ENCODE results near the gene ST7.

The ST7 gene

DNA sequence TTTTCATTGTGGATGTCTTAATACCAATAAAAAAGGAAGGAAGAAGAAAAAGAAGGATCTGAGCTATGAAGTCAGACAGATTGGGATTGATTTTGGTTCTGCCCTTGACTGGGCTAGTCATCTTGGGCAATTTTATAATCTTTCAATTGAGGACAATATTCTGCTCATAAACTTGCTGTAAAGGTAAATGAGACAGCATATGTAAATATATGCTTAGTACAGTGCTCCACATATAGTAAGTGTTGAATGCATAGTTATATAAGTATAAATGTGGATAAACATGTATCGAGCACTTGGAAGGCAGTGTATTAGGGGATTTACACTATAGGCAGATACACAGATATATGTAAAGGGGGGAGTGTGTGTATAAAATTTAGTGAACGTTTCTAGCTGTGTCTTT lies 85.1 kb downstream of the ST7 start:
- no peaks in the 10 kb centered on the region for H3K27me3 ChIP-seq (ENCODE audit: low read depth, low read length)
- no peaks in the 10 kb centered on the region for H3K9me3 ChIP-seq (ENCODE audit: control insufficient read depth in 1 of 2, low read length in 2 of 2)
- no peaks in the 10 kb centered on the region for H3K36me3 ChIP-seq (ENCODE audit: control insufficient read depth in 1 of 2, insufficient read depth in 2 of 2, low read length in 2 of 2)
- no peak overlapping the region for H3K4me3 ChIP-seq (ENCODE audit: low read depth in 1 of 2, low read length in 2 of 2)
- no peak overlapping the region for H3K27ac ChIP-seq (ENCODE audit: low read length)
- H3K4me1 ChIP-seq (ENCODE audit: control insufficient read depth in 1 of 2, insufficient read depth in 2 of 2, low read length in 2 of 2), result peaks cover 3 to 21% of the 10 kb centered on the region in 2 donors

DNA sequence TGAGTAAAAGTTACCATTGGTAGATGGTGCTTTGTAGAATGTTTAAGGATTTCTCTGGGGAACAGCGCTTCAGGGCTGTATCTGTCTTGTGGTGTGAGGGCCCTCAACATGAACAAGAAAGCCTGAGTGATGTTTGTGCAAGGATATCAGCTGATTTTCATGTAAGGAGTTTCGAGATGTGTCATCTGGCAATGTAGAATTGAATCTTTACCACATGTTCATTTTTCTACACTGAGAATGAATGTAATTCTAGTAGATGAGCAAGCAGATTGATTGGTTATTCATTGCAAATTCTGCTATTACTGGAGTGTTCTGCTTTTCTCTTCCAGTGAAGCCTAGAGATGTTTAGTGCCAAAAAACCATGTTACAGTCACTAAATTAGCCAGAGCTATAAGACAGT lies 87.7 kb downstream of the ST7 start:
- Histone ChIP-seq H3K27me3 (ENCODE audit: low read depth, low read length) (no peaks in the 10 kb centered on the region), H3K4me1 (ENCODE audit: control insufficient read depth in 1 of 2, insufficient read depth in 2 of 2, low read length in 2 of 2) (peaks cover 4 to 5% of the 10 kb centered on the region in 2 donors), H3K36me3 (ENCODE audit: control insufficient read depth in 1 of 2, insufficient read depth in 2 of 2, low read length in 2 of 2) (no peaks in the 10 kb centered on the region), H3K27ac (ENCODE audit: low read length) (no peak overlapping the region), H3K9me3 (ENCODE audit: control insufficient read depth in 1 of 2, low read length in 2 of 2) (no peaks in the 10 kb centered on the region), H3K4me3 (ENCODE audit: low read depth in 1 of 2, low read length in 2 of 2) (no peak overlapping the region)

DNA sequence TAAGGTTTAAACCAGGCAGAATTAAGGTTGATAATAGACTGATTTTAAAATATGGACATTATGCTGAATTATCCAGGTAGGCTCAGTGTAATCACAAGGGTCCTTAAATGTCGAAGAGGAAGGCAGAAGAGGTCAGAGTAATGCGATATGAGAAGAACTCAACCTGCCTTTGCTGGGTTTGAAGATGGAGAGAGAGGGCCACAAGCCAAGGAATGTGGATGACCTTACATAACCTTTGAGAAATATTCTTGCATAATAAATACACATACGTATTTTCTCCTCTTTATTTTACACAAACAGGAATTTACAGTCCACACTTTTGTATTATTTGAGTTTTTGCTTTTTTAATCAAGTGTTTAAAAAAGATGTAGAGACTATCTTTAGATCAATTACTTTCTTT lies 88.5 kb downstream of the ST7 start:
- H3K4me3 ChIP-seq (ENCODE audit: low read depth in 1 of 2, low read length in 2 of 2), result no peak overlapping the region
- H3K36me3 ChIP-seq (ENCODE audit: control insufficient read depth in 1 of 2, insufficient read depth in 2 of 2, low read length in 2 of 2), result no peaks in the 10 kb centered on the region
- no peak overlapping the region for H3K27ac ChIP-seq (ENCODE audit: low read length)
- H3K4me1 ChIP-seq (ENCODE audit: control insufficient read depth in 1 of 2, insufficient read depth in 2 of 2, low read length in 2 of 2), result peaks cover 4% of the 10 kb centered on the region in 2 donors
- H3K27me3 ChIP-seq (ENCODE audit: low read depth, low read length), result no peaks in the 10 kb centered on the region
- no peaks in the 10 kb centered on the region for H3K9me3 ChIP-seq (ENCODE audit: control insufficient read depth in 1 of 2, low read length in 2 of 2)

DNA sequence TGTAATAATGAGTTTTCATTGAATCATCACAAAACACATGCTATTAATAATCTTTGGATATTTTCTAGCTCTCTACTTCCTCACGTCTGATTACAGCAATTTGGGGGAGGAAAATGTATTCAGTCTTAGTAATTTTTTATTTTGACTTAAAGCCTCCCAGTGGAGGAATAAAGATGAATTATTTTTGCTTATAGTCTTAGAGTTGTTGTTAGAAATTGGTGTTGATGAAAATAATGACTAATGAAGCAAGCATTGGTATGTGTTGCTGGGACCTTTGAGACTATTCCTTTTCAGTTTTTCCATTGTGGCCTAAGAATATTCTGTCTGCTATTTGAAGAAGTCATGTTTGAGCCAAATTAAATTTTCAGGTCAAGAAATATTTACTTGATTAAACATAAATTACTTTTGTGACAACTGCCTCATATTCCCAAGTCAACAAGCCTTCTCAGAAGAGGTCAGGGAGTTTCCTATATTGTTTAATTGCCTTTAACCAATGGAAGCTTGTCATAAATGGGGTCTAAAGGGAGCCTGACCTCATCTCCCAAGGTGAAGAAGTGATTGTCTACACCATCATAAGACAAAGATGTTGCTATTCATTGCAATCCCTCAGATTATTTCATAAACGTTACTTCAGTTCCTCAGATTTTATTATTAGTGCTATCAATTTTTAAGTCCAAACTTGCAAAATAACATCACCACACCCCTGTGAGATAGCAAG lies 90.0 kb downstream of the ST7 start:
- H3K4me1 ChIP-seq (ENCODE audit: control insufficient read depth in 1 of 2, insufficient read depth in 2 of 2, low read length in 2 of 2), result peaks cover 4 to 13% of the 10 kb centered on the region in 2 donors
- H3K36me3 ChIP-seq (ENCODE audit: control insufficient read depth in 1 of 2, insufficient read depth in 2 of 2, low read length in 2 of 2), result no peaks in the 10 kb centered on the region
- H3K4me3 ChIP-seq (ENCODE audit: low read depth in 1 of 2, low read length in 2 of 2), result no peak overlapping the region
- H3K27ac ChIP-seq (ENCODE audit: low read length), result no peak overlapping the region
- H3K9me3 ChIP-seq (ENCODE audit: control insufficient read depth in 1 of 2, low read length in 2 of 2), result no peaks in the 10 kb centered on the region
- H3K27me3 ChIP-seq (ENCODE audit: low read depth, low read length), result no peaks in the 10 kb centered on the region

DNA sequence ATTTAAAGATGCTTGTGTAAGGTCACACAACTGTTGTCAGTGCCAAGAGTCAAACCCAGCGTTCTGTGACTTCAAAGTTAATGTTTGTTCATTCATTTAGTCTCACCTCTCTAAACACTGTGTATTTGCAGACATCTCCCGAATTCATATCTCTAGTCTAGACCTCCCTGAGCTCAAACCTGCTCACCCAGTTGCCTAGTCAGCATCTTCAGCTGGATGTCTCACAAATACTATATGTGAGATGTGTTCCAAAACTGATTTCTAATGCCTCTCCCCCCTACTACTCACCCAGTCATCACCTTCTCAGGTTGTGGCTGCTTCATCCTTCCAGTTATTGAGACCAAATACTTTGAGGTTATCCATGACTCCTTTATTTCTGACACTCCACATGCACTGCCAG lies 91.4 kb downstream of the ST7 start:
- H3K9me3 ChIP-seq (ENCODE audit: control insufficient read depth in 1 of 2, low read length in 2 of 2), result no peaks in the 10 kb centered on the region
- no peak overlapping the region for H3K4me3 ChIP-seq (ENCODE audit: low read depth in 1 of 2, low read length in 2 of 2)
- no peak overlapping the region for H3K27ac ChIP-seq (ENCODE audit: low read length)
- H3K4me1 ChIP-seq (ENCODE audit: control insufficient read depth in 1 of 2, insufficient read depth in 2 of 2, low read length in 2 of 2), result peaks cover 11 to 17% of the 10 kb centered on the region in 2 donors
- no peaks in the 10 kb centered on the region for H3K36me3 ChIP-seq (ENCODE audit: control insufficient read depth in 1 of 2, insufficient read depth in 2 of 2, low read length in 2 of 2)
- no peaks in the 10 kb centered on the region for H3K27me3 ChIP-seq (ENCODE audit: low read depth, low read length)

DNA sequence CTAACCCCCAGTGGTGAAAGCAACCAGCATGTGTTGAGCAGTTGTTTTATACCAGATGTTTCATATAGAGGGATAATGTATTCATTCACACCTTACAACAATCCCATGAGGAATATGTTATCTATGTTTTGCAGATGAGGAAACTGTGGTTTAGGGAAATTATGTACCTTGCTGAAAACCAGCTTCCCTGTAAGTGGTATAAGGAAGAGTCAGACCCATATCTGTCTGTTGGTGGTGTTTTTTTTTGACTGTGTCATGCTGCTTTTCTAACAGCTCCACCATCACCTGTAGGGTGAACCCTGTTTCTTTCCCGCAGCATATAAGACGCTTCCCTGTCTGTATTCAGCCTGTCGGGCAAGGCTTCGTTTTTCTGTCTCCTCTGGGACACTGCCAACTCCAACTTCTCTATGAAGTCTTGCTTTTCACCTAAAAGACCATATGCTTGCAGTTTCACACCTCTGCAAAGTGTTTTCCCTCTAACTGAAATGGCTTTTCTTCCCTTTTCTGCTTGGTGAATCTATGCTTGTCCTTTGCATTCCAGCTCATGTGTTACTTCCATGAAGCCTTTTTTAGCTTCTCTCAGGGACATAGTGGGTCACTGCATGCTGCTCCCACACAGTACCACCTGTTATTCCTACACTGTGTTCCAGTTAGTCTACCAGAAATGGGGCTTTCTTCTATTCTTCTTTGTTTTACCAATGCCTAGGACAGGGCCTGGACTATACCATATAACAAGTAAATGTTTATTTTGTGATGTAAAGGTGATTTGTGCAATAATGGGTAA lies 92.8 kb downstream of the ST7 start:
- Histone ChIP-seq H3K4me1 (ENCODE audit: control insufficient read depth in 1 of 2, insufficient read depth in 2 of 2, low read length in 2 of 2) (peaks cover 11 to 18% of the 10 kb centered on the region in 2 donors), H3K9me3 (ENCODE audit: control insufficient read depth in 1 of 2, low read length in 2 of 2) (no peaks in the 10 kb centered on the region), H3K4me3 (ENCODE audit: low read depth in 1 of 2, low read length in 2 of 2) (no peak overlapping the region), H3K27ac (ENCODE audit: low read length) (no peak overlapping the region), H3K36me3 (ENCODE audit: control insufficient read depth in 1 of 2, insufficient read depth in 2 of 2, low read length in 2 of 2) (no peaks in the 10 kb centered on the region), H3K27me3 (ENCODE audit: low read depth, low read length) (no peaks in the 10 kb centered on the region)

DNA sequence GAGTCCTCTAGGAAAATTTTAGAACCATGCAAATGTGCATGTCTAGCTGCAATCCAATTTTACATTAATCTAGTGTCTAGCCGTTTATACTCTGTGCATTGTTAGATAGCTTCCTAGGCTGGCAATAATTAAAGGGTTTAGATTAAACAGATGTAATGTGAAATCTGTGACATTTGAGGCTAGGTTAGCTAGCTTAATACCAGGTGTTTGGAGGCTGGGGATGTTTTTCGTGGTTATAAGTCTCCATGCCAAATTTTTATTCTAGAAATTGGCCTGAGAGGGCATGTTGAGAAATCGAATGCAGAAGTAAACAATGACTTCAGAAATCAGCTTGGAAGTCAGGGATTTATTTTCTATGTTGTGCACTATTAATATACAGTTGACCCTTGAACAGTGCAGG lies 94.2 kb downstream of the ST7 start:
- no peaks in the 10 kb centered on the region for H3K9me3 ChIP-seq (ENCODE audit: control insufficient read depth in 1 of 2, low read length in 2 of 2)
- H3K4me3 ChIP-seq (ENCODE audit: low read depth in 1 of 2, low read length in 2 of 2), result no peak overlapping the region
- no peak overlapping the region for H3K27ac ChIP-seq (ENCODE audit: low read length)
- H3K27me3 ChIP-seq (ENCODE audit: low read depth, low read length), result no peaks in the 10 kb centered on the region
- no peaks in the 10 kb centered on the region for H3K36me3 ChIP-seq (ENCODE audit: control insufficient read depth in 1 of 2, insufficient read depth in 2 of 2, low read length in 2 of 2)
- H3K4me1 ChIP-seq (ENCODE audit: control insufficient read depth in 1 of 2, insufficient read depth in 2 of 2, low read length in 2 of 2), result peaks cover 11 to 30% of the 10 kb centered on the region in 2 donors

DNA sequence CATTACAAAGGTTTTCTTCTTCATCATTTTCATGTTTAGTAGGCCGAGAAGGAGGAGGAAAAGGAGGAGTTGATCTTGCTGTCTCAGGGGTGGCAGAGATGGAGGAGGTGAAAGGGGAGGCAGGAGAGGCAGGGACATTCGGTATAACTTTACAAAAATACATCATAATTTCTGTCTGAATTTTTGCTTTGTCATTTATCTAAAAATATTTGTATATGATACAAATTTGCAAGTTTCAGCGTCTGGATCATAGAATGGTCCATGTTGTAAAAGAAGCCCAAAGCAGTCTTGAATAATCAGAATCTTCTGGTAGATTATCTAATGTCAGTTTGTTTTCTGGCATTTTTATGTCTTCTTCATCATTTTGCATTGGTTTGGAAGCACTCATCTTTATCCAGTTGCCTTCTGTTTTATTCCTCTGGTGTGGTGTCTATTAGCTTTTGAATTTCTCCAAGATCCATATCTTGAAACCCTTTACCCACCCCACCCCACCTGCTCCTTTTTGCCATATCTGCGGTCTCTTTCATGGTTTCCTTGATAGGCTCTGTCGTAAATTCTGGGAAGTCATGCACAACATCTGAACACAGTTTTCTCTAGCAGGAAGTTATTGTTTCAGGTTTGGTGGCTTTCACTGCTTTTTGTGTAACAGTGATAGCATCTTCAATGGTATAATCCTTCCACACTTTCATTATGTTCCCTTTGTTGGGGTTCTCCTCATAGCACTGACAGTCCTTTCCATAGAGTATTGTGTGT lies 95.0 kb downstream of the ST7 start:
- H3K27me3 ChIP-seq (ENCODE audit: low read depth, low read length), result no peaks in the 10 kb centered on the region
- no peak overlapping the region for H3K27ac ChIP-seq (ENCODE audit: low read length)
- peaks cover 9 to 30% of the 10 kb centered on the region in 2 donors for H3K4me1 ChIP-seq (ENCODE audit: control insufficient read depth in 1 of 2, insufficient read depth in 2 of 2, low read length in 2 of 2)
- no peaks in the 10 kb centered on the region for H3K9me3 ChIP-seq (ENCODE audit: control insufficient read depth in 1 of 2, low read length in 2 of 2)
- H3K36me3 ChIP-seq (ENCODE audit: control insufficient read depth in 1 of 2, insufficient read depth in 2 of 2, low read length in 2 of 2), result no peaks in the 10 kb centered on the region
- H3K4me3 ChIP-seq (ENCODE audit: low read depth in 1 of 2, low read length in 2 of 2), result no peak overlapping the region

DNA sequence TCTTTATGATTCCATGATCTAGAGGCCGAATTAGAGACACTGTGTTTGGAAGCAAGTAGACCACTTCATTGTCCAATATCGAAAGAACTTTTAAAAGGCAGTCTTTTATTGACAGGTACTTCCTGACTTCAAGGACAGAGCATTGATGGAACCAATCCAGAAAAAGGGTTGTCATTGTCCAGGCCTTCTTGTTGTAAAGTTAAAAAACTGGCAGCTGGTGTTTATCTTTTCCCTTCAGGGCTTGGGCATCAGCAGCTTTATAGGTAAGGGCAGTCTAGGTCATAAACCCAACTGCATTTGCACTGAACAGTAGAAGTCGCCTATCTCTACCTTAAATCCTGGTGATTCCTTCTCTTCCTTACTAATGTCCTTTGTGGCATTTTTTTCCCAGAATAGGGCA lies 95.6 kb downstream of the ST7 start:
- Histone ChIP-seq H3K36me3 (ENCODE audit: control insufficient read depth in 1 of 2, insufficient read depth in 2 of 2, low read length in 2 of 2) (no peaks in the 10 kb centered on the region), H3K9me3 (ENCODE audit: control insufficient read depth in 1 of 2, low read length in 2 of 2) (no peaks in the 10 kb centered on the region), H3K4me1 (ENCODE audit: control insufficient read depth in 1 of 2, insufficient read depth in 2 of 2, low read length in 2 of 2) (peaks cover 7 to 30% of the 10 kb centered on the region in 2 donors), H3K27me3 (ENCODE audit: low read depth, low read length) (no peaks in the 10 kb centered on the region), H3K27ac (ENCODE audit: low read length) (no peak overlapping the region), H3K4me3 (ENCODE audit: low read depth in 1 of 2, low read length in 2 of 2) (no peak overlapping the region)

DNA sequence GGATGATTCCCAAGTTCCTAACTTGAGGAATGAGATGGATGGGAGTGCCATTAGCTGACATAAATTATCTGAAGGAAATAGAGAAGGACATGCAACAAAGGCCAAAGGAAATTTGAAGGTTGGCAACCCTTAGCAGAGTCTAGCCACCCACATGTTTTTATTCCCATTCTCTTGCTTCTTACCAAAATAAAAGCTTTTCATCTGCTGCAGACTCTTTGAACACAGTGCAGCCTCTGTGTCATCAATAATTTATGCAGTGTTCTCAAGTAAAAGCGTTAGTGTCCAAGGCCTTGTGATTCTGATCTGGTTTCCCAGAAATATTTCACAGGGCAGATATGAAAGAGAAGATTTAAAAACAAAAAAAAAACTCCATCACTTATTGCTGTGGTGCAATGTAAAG lies 98.5 kb downstream of the ST7 start:
- peaks cover 7 to 26% of the 10 kb centered on the region in 2 donors for H3K4me1 ChIP-seq (ENCODE audit: control insufficient read depth in 1 of 2, insufficient read depth in 2 of 2, low read length in 2 of 2)
- no peak overlapping the region for H3K27ac ChIP-seq (ENCODE audit: low read length)
- H3K4me3 ChIP-seq (ENCODE audit: low read depth in 1 of 2, low read length in 2 of 2), result no peak overlapping the region
- no peaks in the 10 kb centered on the region for H3K27me3 ChIP-seq (ENCODE audit: low read depth, low read length)
- H3K9me3 ChIP-seq (ENCODE audit: control insufficient read depth in 1 of 2, low read length in 2 of 2), result no peaks in the 10 kb centered on the region
- no peaks in the 10 kb centered on the region for H3K36me3 ChIP-seq (ENCODE audit: control insufficient read depth in 1 of 2, insufficient read depth in 2 of 2, low read length in 2 of 2)

DNA sequence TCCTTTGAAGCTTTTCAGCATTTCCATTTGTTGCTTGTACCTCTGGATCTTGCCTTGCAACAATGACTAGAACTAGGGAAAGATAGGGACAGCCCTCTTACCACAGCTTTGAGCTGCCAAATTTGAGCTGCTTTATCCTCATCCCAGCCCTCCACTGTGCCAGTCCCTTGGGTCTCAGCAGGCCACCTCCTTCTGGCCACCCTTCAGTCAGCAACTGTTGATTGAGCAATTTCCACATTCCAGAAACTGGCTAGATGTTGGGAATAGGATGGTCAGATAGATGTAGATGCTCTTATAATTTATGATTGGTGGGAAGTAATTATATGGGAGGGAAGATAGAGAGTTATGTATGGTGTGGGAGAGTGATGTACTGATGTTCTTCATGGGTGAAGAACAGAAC lies 100.1 kb downstream of the ST7 start:
- H3K4me1 ChIP-seq (ENCODE audit: control insufficient read depth in 1 of 2, insufficient read depth in 2 of 2, low read length in 2 of 2), result peaks cover 5 to 17% of the 10 kb centered on the region in 2 donors
- H3K27me3 ChIP-seq (ENCODE audit: low read depth, low read length), result no peaks in the 10 kb centered on the region
- H3K4me3 ChIP-seq (ENCODE audit: low read depth in 1 of 2, low read length in 2 of 2), result no peak overlapping the region
- no peaks in the 10 kb centered on the region for H3K9me3 ChIP-seq (ENCODE audit: control insufficient read depth in 1 of 2, low read length in 2 of 2)
- no peaks in the 10 kb centered on the region for H3K36me3 ChIP-seq (ENCODE audit: control insufficient read depth in 1 of 2, insufficient read depth in 2 of 2, low read length in 2 of 2)
- no peak overlapping the region for H3K27ac ChIP-seq (ENCODE audit: low read length)
